Iris pigment epithelial cell (primary cell): ENCODE results near the gene RPS4Y1.

Experiments used
- DNase-seq: peaks from one replicate; pipeline ENCODE4 v3.0.0-alpha.2; 2011; ENCODE audit warnings: low read depth

The RPS4Y1 gene

GRCh38 chrY:2883561-2883960 lies 42.2 kb downstream of the RPS4Y1 start:
- no peak for DNase-seq

- DNase-seq, result no peak
Measured at GRCh38 chrY:2885880-2886279, 44.5 kb downstream of the RPS4Y1 start.

GRCh38 chrY:2887386-2887785 lies 46.0 kb downstream of the RPS4Y1 start:
- DNase-seq, result no peak

DNA sequence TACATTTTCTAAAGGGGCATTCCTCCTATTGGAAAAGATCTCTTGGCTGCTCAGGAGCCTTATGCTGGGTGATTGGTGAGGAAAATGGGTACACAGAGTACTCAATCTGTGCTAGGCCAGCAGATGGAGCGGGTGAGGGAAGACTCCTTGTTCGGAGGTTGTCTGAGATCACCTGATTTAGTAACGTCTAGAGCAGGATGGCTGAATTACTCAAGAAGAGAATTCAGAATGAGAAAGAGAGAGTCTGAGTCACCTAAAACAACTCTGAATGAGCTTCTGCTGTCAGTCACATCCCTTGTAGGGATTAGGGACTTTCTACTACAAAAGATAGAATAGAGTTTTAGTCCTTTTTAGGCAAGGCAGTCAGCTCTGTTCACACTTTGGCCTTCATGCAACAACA lies 46.6 kb downstream of the RPS4Y1 start:
- no peak for DNase-seq

- DNase-seq, result no peak
Measured at GRCh38 chrY:2893471-2893870, 52.1 kb downstream of the RPS4Y1 start.

DNA sequence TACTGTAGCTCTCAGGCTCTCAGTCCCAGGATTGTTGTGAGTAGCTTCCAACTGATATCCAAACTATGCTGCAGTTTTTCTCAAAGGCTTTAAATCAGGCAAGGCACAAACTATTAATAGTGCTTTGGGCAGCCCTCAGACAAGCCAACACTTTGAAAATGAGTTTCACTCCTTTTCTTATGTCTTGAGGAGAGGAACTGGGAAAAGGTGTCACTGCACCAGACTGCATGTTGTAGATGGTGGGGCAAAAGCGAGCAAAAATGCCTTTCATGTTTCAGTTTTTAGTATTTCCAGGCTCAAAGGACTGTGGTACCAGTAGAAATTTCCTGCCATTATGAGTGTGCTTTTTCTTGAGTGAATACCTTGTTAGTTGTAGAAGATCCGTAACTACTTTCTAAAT lies 54.6 kb downstream of the RPS4Y1 start:
- DNase-seq, result no peak

DNA sequence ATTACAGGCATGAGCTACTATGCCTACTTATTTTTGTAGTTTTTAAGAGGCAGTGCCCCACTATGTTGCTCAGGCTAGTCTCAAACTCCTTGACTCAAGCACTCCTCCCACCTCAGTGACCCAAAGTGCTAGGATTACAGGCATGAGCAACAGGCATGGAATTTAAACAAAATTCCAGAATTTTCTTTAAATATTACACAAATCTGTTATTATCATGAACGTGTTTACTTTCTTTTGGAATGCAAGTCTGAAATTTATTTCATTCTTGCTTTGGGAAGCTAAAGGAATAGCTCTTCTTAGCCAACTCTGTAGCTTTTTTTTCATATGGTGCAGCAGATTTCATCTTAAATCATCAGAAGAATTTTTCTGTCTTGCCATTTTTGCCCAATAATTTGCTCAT lies 66.0 kb downstream of the RPS4Y1 start:
- no peak for DNase-seq

- DNase-seq, result no peak
Measured at GRCh38 chrY:2913066-2913815, 71.8 kb downstream of the RPS4Y1 start.
